ENCODE data around the gene ZNF714.
A peak's percentile ranks its signal among the peaks of the same experiment; 100 is the strongest.

ZNF714 gene

DNA sequence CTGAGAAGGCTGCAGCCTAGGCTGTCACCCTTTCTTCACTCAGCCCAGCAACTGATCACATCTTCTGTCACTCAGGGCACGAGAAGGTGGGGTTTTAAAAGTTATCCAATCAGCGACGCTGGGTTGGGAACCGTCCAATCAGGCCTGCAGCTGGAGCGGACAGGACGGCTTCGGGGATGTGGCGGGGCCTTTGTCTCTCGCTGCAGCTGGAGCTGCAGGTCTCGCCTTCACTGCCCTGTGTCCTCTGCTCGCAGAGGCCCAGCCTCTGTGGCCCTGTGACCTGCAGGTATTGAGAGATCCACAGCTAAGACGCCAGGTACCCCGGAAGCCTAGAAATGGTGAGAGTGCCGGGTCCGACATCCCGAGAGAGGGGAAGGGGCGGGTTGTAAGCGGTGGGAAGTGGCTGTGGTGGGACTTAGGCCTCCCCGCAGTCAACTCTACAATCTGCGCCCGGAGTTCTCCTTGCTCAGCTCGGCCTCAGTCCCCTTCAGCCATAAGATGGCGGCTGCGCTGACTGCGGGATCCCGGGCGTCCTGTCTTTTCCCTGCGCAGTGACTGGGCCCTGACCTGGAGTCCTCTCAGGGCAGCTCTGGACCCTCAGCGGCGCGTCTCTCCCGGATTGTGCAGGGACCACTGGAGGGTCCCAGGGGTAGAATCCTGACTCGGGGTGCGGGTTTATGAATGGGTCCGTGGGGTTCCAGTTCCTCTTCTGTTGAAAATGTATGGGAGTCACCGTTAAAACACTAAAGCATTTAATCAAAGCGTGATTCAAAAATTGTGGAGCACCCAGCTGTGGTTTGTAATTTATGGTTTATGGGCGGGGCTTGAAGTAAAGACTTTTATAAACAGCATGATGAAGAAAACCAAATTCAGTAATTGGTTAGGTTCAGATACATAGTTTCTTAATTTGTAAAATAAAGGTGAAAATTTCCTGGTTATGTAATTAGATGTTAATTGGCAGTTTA, at the start of gene ZNF714:
ZNF714 (plus strand) TSS at position 193 of the 965 bp plus-strand sequence. CDS start 16,066 bp downstream, outside the sequence.
- H3K36me3 Mint-ChIP-seq = peaks cover 21% of the 10 kb centered on the region
- H3K27me3 Mint-ChIP-seq = no peaks in the 10 kb centered on the region
- no peaks in the 10 kb centered on the region for H3K9me3 Mint-ChIP-seq
- ATAC-seq = peak; percentile 99
- H3K27ac Mint-ChIP-seq = peak within 1 kb of the TSS; percentile 93
- peak within 1 kb of the TSS; percentile 100 for H3K4me3 Mint-ChIP-seq
- peaks cover 17% of the 10 kb centered on the region for H3K4me1 Mint-ChIP-seq

DNA sequence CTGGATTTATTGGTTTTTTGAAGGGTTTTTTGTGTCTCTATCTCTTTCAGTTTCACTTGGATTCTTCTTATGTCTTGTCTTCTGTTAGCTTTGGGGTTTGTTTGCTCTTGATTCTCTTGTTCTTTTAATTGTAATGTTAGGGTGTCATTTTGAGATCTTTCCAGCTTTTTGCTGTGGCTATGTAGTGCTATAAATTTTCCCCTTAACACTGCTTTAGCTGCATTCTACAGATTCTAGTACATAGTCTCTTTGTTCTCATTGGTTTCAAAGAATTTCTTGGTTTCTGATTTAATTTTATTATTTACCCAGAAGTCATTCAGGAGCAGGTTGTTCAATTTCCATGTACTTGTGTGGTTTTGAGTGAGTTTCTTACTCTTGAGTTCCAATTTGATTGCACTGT, 37.0 kb upstream of the ZNF714 start:
- Mint-ChIP-seq H3K4me1 (peaks cover 22% of the 10 kb centered on the region), H3K9me3 (peaks cover 33% of the 10 kb centered on the region), H3K27me3 (no peaks in the 10 kb centered on the region), H3K36me3 (peaks cover 82% of the 10 kb centered on the region), H3K4me3 (no peak overlapping the region), H3K27ac (no peak overlapping the region)
- no peak for ATAC-seq

DNA sequence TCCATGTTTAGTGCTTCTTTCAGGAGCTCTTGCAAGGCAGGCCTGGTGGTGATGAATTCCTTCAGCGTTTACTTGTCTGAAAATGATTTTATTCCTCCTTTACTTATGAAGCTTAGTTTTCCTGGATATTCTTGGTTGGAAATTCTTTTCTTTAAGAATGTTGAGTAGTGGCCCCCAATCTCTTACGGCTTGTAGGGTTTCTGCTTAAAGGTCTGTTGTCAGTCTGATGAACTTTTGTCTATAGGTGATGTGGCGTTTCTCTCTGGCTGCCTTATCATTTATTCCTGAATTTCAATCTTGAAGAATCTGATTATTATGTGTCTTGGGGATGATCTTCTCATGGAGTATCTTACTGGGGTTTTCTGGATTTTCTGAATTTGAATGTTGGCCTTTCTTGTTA, 35.5 kb upstream of the ZNF714 start:
- Mint-ChIP-seq H3K27ac (no peak overlapping the region), H3K4me3 (no peak overlapping the region), H3K36me3 (peaks cover 80% of the 10 kb centered on the region), H3K27me3 (no peaks in the 10 kb centered on the region), H3K9me3 (peaks cover 31% of the 10 kb centered on the region), H3K4me1 (peaks cover 22% of the 10 kb centered on the region)
- no peak for ATAC-seq

DNA sequence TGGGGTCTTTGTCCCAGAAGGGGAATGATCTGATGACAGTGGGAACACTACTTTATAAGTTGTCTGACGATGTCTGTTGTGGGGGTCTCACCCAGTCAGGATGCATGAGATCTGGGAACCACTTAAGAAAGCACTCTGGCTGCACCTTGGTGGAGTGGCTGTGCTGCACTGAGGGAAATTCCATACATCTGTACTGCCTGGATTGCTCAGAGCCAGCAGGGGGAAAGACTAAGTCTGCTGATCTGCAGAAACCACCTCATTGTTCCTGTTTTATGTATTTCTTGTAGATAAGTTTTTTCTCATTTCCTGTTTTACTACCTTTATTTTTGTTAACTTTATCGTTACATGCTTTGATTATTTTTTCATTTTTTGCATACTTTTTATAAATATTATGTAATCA, 34.3 kb upstream of the ZNF714 start:
- H3K4me1 Mint-ChIP-seq = peaks cover 22% of the 10 kb centered on the region
- peaks cover 35% of the 10 kb centered on the region for H3K9me3 Mint-ChIP-seq
- no peak overlapping the region for H3K4me3 Mint-ChIP-seq
- no peak overlapping the region for H3K27ac Mint-ChIP-seq
- peaks cover 81% of the 10 kb centered on the region for H3K36me3 Mint-ChIP-seq
- ATAC-seq = no peak
- no peaks in the 10 kb centered on the region for H3K27me3 Mint-ChIP-seq

DNA sequence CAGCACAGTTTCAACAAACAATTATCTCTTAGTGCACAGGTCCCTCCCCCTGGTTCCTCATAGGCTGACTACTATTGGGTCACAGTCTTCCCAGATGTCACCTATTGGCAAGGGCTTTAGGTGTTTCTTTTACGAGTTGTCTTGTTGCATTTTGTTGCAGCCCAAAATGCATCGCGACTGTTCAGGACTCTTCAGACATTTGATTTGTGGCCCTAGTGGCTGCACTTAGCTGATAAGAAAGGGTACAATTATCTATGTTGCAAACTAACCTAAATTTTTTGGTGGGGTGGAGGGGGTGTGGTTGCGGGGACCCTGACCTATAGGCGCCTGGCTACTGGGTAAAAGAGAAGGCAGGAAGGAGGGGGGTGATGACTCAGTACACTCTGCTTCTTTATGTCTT, 29.1 kb upstream of the ZNF714 start:
- no peak for ATAC-seq
- H3K36me3 Mint-ChIP-seq = peaks cover 79% of the 10 kb centered on the region

DNA sequence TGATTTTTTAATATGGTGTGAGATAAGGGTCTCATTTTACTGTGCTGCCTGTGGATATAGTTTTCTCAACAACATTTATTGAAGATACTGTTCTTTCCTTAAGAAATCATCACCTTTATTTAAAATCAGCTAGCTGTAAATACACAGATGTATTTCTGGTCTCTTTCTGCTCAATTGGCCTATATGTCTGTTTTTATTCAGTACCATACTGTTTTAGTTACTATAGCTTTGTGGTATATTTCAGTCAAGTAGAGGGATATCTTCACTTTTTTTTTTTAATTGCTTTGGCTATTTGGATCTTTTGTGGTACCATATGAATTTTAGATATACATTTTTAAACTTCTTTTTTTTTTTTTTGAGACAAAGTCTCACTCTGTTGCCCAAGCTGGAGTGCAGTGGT, 16.7 kb upstream of the ZNF714 start:
- Mint-ChIP-seq H3K9me3 (peaks cover 2% of the 10 kb centered on the region), H3K27ac (no peak overlapping the region), H3K36me3 (peaks cover 33% of the 10 kb centered on the region), H3K4me3 (no peak overlapping the region), H3K4me1 (no peaks in the 10 kb centered on the region), H3K27me3 (no peaks in the 10 kb centered on the region)
- no peak for ATAC-seq

More for the DNA sequence above, 29.1 kb upstream of the ZNF714 start:
- H3K4me3 Mint-ChIP-seq = no peak overlapping the region
- H3K27me3 Mint-ChIP-seq = no peaks in the 10 kb centered on the region
- H3K9me3 Mint-ChIP-seq = peaks cover 15% of the 10 kb centered on the region
- H3K27ac Mint-ChIP-seq = no peak overlapping the region
- H3K4me1 Mint-ChIP-seq = no peaks in the 10 kb centered on the region

DNA sequence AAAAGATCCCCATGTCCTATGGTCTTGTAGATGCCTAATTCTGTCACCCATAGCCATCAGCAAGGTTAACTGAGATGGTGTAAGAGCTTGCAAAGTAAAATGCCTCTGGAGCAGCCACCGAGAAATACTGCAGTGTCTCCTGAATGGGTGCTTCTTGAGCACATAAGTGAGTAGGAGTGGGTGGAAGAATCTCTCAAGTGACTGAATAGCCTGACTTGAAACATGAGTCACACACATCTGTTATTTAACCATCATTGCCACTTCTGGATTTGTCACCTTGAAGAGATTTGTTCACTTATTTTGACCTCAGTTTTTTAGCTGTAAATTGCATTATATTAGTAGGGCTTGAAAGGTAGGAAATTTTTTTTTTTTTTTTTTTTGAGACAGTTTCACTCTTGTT, 2.3 kb downstream of the ZNF714 start:
- H3K36me3 Mint-ChIP-seq = peaks cover 17% of the 10 kb centered on the region
- no peak overlapping the region for H3K27ac Mint-ChIP-seq

DNA sequence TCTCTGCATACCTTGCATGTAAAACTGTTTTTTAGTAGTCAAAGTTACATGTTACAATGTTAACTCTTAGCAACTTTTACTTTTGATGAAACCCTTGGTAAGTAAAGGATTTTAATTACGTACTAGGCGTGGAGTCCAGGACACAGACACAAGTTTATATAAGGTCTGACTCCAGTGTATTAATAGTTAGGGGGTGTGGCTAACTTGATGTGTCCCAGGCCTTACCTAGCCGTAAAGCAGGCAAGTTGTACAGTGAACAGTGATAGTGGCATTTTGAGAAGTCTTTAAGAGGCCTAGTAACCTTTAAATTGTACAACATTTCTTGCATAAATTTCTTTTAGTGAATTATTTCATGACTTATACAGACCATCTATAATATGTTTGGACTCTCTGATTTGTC, 5.9 kb downstream of the ZNF714 start:
- Mint-ChIP-seq H3K9me3 (no peaks in the 10 kb centered on the region), H3K4me1 (peaks cover 13% of the 10 kb centered on the region), H3K4me3 (no peak overlapping the region), H3K27me3 (no peaks in the 10 kb centered on the region), H3K36me3 (peaks cover 24% of the 10 kb centered on the region), H3K27ac (no peak overlapping the region)
- ATAC-seq = no peak

More for the DNA sequence above, 2.3 kb downstream of the ZNF714 start:
- Mint-ChIP-seq H3K9me3 (no peaks in the 10 kb centered on the region), H3K4me3 (no peak overlapping the region), H3K27me3 (no peaks in the 10 kb centered on the region), H3K4me1 (peaks cover 17% of the 10 kb centered on the region)
- no peak for ATAC-seq

DNA sequence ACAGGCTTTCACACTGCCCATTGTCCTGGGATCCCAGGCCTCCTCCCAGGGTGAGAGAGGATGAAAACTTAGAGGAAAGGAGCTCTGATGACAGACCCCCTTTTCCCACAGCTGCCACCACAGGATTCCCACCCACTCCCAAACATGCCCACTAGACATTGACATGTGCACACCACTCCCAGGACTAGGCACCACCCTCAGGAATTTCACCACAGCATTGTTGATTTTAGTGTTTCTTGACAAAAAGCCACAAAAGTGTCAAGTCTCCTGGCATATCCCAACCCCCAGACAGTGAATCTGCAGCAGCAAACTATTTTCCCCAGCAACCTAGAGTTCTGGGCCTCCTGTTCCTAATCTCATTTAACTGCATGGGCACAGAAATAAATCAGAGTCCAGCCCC, 10.1 kb downstream of the ZNF714 start:
- no peak for ATAC-seq
- Mint-ChIP-seq H3K27me3 (no peaks in the 10 kb centered on the region), H3K36me3 (peaks cover 25% of the 10 kb centered on the region), H3K27ac (no peak overlapping the region), H3K9me3 (no peaks in the 10 kb centered on the region), H3K4me3 (no peak overlapping the region), H3K4me1 (no peaks in the 10 kb centered on the region)

DNA sequence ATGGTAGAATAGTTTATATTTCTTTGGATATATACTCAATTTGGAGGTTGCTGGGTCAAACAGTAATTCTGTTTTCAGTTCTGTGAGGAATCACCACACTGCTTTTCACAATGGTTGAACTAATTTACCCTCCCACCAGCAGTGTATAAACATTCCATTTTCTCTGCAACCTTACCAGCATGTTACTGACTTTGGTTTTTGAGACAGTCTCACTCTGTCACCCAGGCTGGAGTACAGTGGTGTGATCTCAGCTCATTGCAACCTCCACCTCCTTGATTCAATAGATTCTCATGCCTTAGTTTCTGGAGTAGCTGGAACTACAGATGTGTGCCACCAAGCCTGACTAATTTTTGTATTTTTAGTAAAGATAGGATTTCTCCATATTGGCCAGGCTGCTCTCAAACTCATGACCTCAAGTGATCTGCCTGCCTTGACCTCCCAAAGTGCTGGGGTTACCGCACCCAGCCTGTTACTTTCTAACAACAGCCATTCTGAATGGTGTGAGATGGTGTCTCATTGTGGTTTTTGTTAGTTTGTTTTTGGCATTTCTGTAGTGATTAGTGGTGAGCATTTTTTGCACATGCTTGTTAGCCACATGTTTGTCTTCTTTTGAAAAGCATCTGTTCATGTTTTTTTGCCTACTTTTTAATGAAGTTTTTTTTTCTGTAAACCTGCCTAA, 12.5 kb downstream of the ZNF714 start:
- no peak overlapping the region for H3K27ac Mint-ChIP-seq
- ATAC-seq = no peak
- no peaks in the 10 kb centered on the region for H3K4me1 Mint-ChIP-seq
- H3K36me3 Mint-ChIP-seq = peaks cover 36% of the 10 kb centered on the region
- H3K27me3 Mint-ChIP-seq = no peaks in the 10 kb centered on the region
- no peaks in the 10 kb centered on the region for H3K9me3 Mint-ChIP-seq
- H3K4me3 Mint-ChIP-seq = no peak overlapping the region

DNA sequence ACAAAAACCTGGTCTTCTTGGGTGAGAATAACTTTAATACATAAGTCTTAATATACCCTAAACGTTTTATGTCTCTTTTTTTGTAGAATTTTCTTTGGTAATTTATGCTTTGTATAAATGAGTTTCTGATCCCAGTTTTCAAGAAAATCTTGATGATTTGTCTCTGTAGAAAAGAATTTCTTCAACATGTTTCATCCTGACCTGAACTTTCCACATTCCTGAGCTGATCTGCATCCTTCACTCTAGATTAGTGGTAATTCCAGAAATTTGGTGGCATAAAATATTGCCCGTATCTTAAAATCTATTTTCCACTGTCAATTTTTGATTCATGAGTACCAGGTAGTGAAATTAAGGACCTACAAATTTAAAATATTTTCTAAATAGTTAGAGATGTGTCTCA, 16.3 kb downstream of the ZNF714 start:
- no peaks in the 10 kb centered on the region for H3K4me1 Mint-ChIP-seq
- H3K4me3 Mint-ChIP-seq = no peak overlapping the region
- ATAC-seq = no peak
- H3K27ac Mint-ChIP-seq = no peak overlapping the region
- no peaks in the 10 kb centered on the region for H3K27me3 Mint-ChIP-seq
- H3K9me3 Mint-ChIP-seq = no peaks in the 10 kb centered on the region
- H3K36me3 Mint-ChIP-seq = peaks cover 36% of the 10 kb centered on the region

DNA sequence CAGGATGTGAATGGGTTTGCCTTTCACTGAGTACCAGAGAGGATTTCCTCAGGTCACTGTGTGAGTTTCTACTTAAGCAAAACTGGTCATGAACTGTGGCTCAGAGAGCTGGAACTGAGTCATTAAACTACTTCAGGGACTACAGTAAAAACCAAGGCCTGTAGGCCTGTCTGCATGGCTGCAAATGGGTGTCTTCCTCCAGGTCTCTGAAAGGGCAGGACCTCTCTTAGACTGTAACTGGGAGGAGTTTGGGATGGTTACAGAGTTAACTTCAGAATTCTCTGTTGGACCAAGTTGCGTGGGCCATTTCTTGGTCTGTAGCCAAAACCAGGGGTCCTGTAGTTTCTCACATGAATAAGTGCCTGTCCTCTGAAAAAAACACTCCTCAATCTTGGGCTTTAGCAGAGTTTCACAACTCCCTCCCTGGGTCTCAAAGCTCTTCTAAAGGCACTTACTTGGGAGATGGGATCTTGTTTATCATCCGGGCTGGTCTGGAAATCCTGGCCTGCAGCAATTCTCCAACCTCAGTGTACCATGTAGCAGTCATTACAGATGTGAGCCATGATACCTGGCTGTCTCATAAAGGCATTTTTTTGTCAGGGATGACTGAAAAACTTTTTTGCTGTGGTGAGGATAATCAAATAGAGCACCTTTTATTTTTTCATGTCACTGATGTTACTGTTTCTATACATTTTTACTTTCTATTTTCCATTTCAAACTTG, 19.7 kb downstream of the ZNF714 start:
- Mint-ChIP-seq H3K4me1 (no peaks in the 10 kb centered on the region), H3K4me3 (no peak overlapping the region), H3K36me3 (peaks cover 30% of the 10 kb centered on the region), H3K27me3 (no peaks in the 10 kb centered on the region), H3K9me3 (no peaks in the 10 kb centered on the region), H3K27ac (no peak overlapping the region)
- ATAC-seq = no peak

DNA sequence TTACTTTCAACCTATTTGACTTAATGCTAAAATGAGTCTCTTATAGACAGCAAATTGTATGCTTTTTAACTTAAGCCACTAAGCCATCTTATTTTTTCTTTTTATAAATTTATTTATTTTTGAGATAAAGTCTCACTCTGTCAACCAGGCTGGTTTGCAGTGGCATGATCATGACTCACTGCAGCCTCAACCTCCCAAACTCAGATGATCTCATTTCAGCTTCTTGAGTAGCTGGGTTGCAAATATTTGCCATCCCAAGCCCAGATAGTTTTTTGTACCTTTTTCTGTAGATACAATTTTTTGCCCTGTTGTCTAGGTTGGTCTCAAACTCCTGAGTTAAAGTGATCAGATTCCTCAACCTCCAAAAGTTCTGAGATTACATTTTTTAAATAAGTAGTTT, 27.1 kb downstream of the ZNF714 start:
- H3K4me3 Mint-ChIP-seq = no peak overlapping the region
- ATAC-seq = no peak
- H3K27me3 Mint-ChIP-seq = no peaks in the 10 kb centered on the region
- no peaks in the 10 kb centered on the region for H3K4me1 Mint-ChIP-seq
- peaks cover 10% of the 10 kb centered on the region for H3K9me3 Mint-ChIP-seq
- no peak overlapping the region for H3K27ac Mint-ChIP-seq
- H3K36me3 Mint-ChIP-seq = peaks cover 79% of the 10 kb centered on the region

DNA sequence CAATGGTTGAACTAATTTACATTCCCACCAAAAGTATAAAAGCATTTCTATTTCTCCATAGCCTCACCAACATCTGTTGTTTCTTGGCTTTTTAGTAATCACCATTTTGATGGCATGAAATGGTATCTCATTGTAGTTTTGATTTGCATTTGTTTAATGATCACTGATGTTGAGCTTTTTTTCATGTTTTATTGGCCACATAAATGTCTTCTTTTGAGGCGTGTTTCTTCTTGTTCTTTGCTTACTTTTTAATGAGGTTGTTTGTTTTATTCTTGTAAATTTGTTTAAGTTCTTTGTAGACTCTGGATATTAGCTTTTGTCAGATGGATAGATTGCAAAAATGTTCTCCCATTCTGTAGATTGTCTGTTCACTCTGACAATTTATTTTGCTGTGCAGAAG, 28.2 kb downstream of the ZNF714 start:
- no peak for ATAC-seq
- Mint-ChIP-seq H3K4me1 (no peaks in the 10 kb centered on the region), H3K4me3 (no peak overlapping the region), H3K27me3 (no peaks in the 10 kb centered on the region), H3K36me3 (peaks cover 88% of the 10 kb centered on the region), H3K27ac (no peak overlapping the region), H3K9me3 (peaks cover 17% of the 10 kb centered on the region)

DNA sequence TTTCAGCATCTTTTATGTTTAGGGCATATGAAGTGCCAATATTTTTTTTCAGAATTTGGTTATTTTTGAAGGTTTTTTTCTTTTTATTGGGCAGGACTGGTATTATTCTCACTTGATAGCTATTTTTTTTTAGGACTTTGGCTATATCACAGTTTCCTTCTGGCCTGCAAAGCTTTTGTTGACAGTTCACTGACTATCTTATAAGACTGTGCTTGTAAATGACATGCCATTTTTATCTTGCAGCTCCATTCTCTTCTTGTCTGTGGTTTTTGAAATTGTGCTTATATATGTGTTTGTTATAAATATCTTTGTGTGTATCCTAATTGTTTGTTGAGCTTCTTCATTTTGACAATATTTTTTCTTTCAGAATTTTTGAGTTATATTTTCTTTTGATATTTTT, 33.4 kb downstream of the ZNF714 start:
- H3K9me3 Mint-ChIP-seq = peaks cover 20% of the 10 kb centered on the region
- no peak overlapping the region for H3K27ac Mint-ChIP-seq
- no peaks in the 10 kb centered on the region for H3K4me1 Mint-ChIP-seq
- no peak for ATAC-seq
- peaks cover 82% of the 10 kb centered on the region for H3K36me3 Mint-ChIP-seq
- H3K4me3 Mint-ChIP-seq = no peak overlapping the region
- no peaks in the 10 kb centered on the region for H3K27me3 Mint-ChIP-seq

Measured in stimulated activated memory B cell treated with anti-CD40 and anti-IgM and Interleukin-4, amounts not matched to agents 10 μg/mL and 1 μg/mL and 100 μg/mL, for 72 hours (primary cell).